DMS53 (cell line): ENCODE results near the gene ANKRD13A.
"Not testable (repeated sequence)": the region's sequence is repeated elsewhere in the genome, so short reads cannot be mapped to it uniquely, and the experiment has no call there.

Experiments
- DNase-seq: peaks from one replicate; lab custom pipeline; 2025; lab: John Stamatoyannopoulos, UW

The ANKRD13A gene

DNA sequence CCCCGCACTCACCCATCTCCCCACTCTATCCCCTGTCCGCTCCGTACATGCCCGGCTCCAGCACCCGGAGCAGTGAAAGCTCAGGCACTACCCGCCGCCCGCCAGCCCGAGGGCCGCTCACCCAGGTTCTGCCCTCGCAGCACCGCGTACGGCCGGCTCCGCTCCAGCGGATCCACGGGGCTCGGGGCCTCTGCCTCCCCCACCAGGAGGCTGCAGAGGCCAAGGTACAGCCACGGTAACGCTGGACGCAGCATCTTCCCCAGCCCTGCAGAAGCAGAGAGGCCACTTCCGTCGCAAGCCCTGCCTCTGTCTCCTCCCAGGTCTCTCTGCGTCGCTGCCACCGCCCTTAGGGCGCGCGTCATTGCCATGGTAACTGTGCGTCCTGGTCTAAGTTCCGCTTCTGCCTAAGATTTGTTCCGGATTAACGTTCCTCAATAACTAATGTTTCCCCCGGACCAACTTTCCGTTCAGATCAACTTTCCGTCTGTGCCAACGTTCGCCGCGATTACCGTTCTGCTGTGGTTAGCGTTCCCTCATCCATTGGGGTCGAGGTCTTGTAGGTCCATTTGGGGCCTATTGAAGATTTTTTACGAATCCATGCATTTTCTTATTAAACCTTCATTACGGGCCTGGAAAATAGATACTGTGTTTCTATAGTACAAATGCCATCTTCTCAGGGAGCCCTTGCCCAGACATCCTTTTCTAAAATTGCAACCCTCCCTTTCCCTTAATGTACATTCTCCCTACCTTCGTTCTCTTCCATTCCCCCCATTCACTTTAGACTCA lies 49.2 kb downstream of the ANKRD13A start, which contains the start of gene C12orf76:
Gene C12orf76, minus strand, starts transcription at position 281 of the 786 bp plus-strand sequence. Its CDS starts 27 bp downstream, at position 254.
- peak; percentile 99 for DNase-seq

DNA sequence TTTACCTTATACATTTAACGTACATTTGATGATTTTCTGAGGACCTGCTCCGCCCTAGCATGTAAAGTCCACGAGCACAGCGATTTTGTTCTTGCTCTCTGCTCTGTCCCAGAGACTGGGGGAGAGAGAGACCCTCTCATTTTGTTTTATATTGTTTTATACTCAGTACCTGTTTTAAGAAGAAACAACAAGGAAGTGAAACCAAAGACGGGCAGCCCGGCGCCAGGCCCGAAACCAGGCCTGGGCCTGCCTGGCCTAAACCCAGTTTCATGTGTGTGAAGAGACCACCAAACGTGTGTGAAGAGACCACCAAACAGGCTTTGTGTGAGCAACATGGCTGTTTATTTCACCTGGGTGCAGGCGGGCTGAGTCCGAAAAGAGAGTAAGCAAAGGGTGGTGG lies 49.8 kb downstream of the ANKRD13A start:
- not testable (repeated sequence) for DNase-seq

DNA sequence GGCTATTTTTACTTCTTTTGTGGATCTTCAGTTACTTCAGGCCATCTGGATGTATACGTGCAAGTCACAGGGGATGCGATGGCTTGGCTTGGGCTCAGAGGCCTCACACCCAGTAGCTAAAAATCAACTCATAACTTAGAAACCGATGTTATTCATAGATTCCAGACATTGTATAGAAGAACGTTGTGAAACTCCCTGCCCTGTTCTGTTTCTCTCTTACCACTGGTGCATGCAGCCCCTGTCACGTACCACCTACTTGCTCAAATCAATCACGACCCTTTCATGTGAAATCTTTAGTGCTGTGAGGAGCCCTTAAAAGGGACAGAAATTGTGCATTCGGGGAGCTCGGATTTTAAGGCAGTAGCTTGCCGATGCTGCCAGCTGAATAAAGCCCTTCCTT lies 50.4 kb downstream of the ANKRD13A start:
- DNase-seq: not testable (repeated sequence)

DNA sequence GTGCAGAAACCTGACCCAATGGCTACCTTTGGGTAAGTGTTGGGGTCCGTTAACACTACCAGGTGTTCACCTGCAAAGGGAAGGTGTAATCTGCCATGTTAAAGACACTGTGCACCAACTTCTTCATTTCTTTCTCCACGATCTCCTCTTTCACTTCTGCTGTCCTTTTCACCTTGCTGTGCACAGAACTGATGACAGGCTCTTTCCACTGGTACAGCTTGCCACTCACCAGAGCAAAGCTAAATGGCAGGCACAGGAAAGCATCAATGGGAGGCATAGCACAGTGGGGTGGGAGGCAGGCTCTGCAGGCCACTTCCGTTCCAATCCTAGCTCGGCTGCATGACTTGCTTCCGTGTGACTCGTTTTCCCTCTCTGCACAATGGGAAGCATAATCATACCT lies 51.7 kb downstream of the ANKRD13A start:
- no peak for DNase-seq

DNA sequence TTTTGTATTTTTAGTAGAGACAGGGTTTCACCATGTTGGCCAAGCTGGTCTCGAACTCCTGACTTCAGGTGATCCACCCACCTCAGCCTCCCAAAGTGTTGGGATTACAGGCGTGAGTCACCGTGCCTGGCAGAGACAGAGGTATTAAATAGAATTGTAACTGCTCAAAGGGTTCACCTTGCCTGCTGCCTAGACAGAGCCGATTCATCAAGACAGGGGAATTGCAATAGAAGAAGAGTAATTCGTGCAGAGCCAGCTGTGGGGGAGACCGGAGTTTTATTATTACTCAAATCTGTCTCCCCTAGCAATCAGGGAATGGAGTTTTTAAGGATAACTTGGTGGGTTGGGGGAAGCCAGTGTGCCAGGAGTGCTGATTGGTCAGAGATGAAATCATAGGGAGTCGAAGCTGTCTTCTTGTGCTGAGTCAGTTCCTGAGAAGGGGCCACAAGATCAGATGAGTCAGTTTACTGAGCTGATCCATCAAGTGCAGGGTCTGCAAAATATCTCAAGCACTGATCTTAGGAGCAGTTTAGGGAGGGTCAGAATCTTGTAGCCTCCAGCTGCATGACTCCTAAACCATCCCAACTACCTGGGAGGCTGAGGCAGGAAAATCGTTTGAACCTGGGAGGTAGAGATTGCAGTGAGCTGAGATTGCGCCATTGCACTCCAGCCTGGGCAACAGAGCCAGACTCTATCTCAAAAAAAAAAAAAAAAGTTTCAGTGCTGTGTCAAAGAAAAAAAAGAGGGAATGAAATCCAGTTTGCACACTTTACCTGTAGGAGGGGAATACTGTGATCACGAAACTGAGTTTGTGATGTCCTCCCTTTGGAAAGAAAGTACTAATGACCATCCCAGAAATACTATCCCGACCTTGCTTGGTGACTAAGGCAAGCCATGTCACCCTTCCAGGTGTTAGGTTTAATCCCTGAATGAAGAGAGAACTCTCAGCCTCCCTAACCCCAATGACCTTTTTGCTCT lies 56.4 kb downstream of the ANKRD13A start:
- not testable (repeated sequence) for DNase-seq

DNA sequence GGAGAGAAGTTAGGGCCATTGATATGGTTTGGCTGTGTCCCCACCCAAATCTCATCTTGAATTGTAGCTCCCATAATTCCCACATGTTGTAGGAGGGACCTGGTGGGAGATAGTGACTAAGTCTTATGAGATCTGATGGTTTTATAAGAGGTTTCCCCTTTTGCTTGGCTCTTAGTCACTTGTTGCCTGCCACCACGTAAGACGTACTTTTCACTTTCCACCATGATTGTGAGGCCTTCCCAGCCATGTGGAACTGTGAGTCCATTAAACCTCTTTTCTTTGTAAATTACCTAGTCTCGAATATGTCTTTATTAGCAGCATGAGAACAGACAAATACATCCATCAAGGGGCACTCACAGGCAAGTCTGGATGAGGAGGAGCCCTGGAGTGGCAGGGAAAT lies 57.4 kb downstream of the ANKRD13A start:
- not testable (repeated sequence) for DNase-seq

DNA sequence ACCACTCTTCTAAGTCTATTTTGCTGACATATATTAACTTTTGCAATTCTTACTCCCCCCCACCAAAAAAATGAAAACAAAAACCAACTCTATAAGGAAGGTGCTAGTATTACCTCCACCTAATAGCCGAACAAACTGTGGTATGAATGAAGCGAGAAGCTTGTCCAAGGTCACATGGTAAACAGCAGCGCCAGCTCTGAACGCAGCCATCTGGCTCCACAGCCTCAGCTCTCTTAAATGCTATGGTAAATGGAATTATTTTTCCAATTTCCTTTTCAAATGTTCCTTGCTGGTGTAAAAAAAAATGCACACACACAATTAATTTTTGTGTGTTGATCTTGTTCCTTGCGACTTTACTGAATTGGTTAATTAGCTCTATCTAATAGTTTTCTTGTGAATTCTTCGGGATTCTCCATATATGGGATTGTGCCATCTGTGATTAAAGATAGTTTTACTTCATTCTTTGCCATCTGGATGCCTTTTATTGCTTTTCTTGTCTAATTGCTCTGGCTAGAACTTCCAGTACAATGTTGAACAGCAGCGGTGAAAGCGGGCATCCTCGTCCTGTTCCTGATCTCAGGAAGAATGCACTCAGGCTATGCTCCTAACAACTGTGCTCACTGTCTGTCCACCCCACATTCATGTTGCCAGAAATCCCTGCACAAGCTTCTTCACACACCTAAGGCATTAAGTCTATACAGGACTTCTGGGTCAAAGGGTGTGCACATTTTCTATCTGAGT lies 59.8 kb downstream of the ANKRD13A start:
- no peak for DNase-seq

DNA sequence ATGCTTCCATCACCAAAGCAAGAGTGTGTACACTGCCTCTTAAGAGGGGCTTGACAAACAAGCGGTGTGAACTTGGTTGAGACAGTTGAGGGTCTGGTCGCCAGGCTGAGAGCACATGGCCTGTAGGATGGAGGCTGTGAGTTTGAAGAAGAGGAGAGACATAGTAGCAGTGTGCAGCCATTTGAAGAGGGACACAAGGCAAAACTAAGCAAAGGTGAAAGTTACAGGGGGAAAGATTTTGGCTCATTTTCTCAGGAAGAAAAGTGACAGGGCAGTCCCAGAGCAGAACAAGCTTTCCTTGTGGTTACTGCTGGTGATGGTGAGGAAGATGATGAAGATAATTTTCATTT lies 60.4 kb downstream of the ANKRD13A start:
- no peak for DNase-seq

DNA sequence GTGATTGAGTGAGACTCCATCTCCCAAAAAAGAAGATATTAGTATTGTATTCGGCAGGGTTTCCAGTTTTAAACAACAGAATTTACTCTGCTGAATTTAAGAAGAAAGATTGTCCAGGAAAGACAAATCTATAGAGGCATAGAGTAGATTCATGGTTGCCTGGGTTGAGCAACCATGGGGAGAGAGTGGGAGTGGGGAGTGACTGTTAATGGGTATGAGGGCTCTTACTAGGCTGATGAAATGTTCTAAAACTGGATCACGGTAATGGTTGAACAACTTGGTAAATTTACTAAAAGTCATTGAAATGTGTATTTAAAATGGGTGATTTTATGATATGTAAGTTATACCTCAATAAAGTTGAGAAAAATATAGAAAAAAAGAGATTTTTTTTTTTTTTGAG lies 63.0 kb downstream of the ANKRD13A start:
- no peak for DNase-seq

DNA sequence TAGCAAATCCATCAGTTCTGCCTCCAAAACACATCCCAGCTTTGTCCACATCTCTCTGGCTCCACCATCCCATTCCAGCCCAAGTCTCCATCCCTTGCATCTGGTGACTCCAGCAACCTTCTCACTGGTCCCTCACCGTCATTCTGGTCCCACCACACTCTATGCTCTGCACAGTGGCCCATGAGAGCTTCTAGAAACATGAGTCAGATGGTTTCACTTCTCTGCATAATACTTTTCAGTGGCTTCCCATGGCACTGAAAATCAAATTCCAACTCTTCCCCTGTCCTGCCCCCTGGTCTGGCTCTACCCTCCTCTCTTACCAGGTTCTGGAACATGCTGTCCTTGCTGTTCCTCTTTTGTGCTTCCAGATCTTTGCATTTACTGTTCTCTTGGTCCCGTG lies 66.3 kb downstream of the ANKRD13A start:
- no peak for DNase-seq

DNA sequence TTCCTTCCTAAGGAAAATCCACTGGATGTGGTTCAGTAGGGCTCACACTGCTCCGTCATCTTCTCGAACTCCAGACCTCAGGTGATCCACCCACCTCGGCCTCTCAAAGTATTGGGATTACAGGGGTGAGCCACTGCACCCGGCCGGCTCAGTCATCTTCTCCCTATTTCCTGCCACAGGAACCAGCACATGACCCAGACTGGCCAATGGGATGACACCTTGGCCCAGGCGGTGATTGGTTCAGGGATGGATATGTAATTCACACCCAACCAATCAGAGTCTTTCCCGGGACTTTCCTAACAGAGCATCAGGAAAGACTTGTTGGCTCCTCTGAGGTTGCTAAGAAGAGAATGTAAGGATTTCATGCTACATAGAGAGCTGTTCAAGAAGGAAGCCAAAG lies 68.3 kb downstream of the ANKRD13A start:
- DNase-seq: peak; percentile 34

DNA sequence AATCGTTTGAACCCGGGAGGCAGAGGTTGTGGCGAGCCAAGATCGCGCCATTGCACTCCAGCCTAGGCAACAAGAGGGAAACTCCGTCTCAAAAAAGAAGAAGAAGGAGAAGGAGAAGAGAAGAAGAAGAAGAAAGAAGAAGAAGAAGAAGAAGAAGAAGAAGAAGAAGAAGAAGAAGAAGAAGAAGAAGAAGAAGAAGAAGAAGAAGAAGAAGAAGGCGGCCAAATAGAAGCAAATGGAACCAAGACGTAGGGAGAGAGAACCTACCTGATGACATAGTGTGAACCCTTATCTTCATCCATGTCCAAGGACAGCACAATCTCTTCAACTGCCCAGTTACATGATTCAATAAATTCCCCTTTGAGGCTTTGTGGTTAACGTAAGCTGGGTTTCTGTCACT lies 68.9 kb downstream of the ANKRD13A start:
- DNase-seq: not testable (repeated sequence)

DNA sequence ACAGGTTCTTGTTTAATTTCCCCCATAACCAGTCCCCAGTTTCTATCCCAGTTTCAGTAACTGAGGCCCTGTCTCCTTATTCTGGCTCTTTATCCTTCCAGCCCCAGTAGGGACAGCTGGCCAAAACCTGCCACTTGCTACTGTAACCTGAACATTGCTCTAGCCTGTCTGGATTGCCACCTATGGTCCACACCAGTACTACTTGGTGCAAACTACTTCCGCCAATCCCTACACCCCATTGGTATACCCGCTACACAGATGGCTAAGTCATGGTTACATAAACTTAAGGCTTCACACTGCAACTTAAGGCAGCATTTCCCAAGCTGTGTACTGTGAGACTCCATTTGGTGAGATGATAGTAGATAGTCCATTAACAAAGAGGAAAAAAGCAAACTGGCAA lies 69.4 kb downstream of the ANKRD13A start:
- no peak for DNase-seq

DNA sequence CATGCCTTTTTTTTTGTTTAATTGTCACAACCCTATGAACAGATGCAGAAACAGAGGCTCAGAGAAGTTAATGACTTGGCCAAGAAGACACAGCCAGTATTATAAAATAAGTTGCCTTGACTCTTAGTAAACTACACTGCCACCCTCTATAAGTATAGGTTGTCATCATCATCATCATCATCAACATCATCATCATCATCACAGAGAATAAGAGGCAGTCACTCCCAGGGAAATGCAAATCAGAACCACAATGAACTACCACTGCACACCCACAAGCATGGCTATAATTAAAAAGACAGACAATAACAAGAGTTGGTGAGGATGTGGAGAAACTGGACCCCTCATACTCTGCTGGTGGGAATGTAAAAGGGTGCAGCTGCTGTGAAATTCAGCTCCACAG lies 72.3 kb downstream of the ANKRD13A start:
- no peak for DNase-seq

DNA sequence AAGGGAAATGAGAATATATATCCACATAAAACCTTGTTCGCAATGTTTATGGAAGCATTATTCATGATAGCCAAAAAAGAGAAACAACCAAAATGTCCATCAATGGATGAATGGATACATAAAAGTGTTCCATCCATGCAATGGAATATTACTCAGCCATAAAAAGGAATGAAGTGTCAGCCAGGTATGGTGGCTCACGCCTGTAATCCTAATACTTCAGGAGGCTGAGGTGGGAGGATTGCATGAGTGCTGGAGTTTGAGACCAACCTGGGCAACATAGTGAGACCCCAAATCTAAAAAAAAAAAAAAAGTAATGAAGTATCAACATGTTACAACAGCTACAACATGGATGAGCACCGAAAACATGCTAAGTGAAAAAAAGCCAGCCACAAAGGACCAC lies 72.7 kb downstream of the ANKRD13A start:
- DNase-seq: no peak

DNA sequence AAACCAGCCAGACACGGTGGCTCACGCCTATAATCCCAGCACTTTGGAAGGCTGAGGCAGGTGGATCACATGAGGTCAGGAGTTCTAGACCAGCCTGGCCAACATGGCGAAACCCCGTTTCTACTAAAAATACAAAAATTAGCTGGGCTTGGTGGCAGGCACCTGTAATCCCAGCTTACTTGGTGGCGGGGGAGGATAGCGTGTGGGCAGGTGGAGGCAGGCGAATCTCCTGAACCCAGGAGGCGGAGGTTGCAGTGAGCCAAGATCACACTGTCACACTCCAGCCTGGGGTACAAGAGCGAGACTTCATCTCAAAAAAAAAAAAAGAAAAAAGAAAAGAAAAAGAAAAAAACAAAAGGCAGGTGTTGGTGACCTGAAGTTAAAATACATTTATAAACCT lies 73.4 kb downstream of the ANKRD13A start:
- not testable (repeated sequence) for DNase-seq

DNA sequence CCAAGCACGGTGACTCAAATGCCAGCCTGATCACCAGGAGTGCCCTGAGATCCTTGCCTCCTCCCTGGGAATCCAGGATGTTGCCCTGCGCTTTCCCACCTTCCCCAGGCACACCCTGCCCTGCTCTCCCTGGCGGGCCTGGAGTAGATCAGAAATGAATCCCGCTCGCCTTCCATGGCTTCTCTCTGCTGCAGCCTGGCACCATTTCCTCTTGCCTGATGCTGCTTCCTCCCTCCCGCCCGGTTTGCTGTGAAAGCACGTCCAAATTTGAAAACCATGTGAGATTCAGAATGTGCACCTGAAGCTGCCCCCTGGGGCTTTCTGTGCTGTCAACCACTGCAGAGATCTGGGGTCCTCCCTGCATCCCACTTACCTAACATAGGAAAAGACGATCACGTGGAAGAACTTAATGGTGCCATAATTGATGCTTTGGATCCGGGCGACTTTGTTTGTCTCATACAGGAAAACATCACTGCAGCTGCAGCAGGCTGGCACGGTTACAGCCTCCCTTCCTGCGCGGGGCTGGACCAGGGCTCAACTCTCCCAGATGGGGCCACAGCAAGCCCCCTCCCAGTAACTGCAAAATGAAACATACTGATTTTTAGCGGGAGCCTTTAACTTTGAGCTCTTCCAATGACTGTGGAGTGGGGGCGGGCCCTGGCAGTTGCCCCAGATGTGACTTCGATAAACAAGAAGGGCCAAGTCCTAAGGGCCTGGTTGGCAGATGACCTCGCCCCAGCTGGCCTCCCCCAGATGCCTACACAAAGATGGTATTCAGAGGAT lies 74.0 kb downstream of the ANKRD13A start:
- peak; percentile 62 for DNase-seq

DNA sequence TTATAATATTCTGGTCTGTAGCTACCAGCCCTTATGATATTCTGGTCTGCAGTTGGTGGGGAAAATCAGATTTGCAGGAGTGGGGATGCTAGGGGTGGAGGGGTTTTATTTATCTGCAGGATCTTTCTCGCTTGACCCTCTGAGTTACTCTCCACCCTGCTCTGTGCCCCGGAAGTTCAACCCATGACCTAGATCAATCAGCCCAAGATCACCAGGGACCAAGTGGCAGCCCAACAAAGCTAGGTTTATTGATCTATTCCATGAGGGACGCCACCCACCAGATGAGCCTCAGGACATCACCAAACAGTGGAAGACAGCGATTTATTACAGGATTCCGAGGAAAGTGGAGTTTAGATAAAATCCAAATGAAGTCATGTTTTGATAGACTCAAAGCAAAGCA lies 74.9 kb downstream of the ANKRD13A start:
- DNase-seq: no peak

DNA sequence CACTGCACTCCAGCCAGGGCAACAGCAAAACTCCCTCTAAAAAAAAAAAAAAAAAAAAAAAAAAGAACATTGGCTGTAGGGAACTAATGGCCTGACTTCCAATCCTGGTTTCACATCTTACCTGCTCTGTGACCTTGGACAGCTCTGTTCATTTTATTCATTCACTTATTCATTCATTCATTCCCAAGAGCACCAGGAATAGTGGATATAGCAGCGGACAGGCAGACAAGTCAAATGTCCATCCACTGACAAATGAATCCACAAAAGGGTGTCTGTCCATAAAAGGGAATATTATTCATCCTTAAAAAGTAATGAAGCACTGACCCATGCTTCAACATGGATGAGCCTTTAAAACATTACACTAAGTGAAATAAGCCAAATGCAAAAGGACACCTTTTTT lies 76.7 kb downstream of the ANKRD13A start:
- no peak for DNase-seq

DNA sequence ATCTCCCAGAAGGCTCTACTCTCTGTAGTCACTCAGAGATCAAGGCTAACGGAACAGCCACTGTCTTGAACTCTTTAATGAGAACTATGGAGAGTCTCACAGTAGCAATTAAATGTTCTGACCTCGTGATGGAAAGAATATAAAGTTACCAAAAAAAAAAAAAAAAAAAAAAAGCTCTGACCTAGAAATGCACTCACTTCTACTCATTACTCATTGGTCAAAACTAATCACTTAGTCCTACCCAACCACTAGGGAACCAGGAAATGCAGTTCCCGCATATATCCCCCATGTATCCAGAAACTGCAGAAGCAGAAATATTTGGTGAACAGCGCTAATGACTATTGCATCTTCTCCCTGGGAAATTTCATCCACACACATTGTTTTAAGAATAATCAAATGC lies 78.6 kb downstream of the ANKRD13A start:
- no peak for DNase-seq
